Measurements from ENCODE around the gene FABP3.

FABP3 gene

DNA sequence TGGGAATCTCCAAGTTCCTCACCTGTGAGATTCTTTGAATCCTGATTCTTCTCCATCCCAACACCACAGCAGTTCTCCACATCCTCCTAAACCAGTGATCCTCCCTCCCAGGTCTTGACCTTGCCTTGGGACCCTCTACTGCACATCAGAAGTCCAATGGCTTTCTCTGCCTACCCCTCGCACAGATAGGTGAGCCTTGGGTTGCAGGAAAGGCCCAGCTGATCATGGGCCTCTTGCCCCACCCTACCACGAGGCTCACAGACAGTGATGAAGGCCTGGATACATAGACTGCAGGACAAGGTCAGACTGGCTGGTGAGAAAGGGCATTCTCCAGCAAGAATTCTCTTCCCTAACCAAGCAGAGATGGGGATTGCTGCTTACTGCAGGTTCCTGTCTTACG, 825 bp downstream of the FABP3 start:
- DNase-seq (ENCODE audit: low read depth, low spot score): no peak

GRCh38 chr1:31371121-31371959, 1.5 kb downstream of the FABP3 start:
- no peak for DNase-seq (ENCODE audit: low read depth, low spot score)

GRCh38 chr1:31370565-31370964, 2.3 kb downstream of the FABP3 start:
- no peak for DNase-seq (ENCODE audit: low read depth, low spot score)

- no peak for DNase-seq (ENCODE audit: low read depth, low spot score)
Measured at GRCh38 chr1:31370021-31370420, 2.9 kb downstream of the FABP3 start.

GRCh38 chr1:31368611-31369107, 4.2 kb downstream of the FABP3 start:
- no peak for DNase-seq (ENCODE audit: low read depth, low spot score)

- DNase-seq (ENCODE audit: low read depth, low spot score): no peak
Measured at GRCh38 chr1:31366796-31367195, 6.1 kb downstream of the FABP3 start.

GRCh38 chr1:31364561-31365250, 8.2 kb downstream of the FABP3 start:
- DNase-seq (ENCODE audit: low read depth, low spot score): peak; percentile 90

DNA sequence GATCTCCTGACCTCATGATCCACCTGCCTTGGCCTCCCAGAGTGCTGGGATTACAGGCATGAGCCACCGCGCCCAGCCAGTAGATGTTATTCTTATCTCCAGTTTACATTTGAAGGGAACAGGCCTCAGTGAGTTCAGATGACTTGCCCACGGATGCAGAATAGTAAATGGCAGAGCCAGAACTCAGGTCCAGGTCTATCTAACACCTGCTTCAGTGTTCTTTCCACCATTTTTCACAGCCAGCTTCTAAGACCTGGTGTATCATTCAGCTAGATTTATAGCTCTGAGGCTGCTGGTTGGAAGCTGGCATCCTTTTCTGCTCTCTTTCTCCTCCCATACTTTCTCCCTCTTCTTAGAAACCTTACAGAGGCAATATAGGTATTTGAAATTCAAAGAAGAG, 10.8 kb downstream of the FABP3 start:
- no peak for DNase-seq (ENCODE audit: low read depth, low spot score)

DNA sequence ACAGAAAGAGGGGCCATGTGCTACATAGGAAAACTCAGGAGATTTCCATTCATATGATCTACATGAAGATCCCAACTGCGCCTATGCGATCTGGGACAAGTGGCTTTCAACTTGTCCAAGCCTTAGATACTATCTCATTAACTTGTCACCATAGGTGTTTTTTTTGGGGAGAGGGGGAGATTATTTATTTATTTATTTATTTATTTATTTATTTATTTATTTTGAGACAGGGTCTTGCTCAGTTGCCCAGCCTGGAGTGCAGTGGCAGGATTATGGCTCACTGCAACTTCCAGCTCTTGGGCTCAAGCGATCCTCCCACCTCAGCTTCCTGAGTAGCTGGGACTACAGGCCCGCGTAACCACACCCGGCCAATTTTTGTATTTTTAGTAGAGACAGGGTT, 11.3 kb downstream of the FABP3 start:
- no peak for DNase-seq (ENCODE audit: low read depth, low spot score)

GRCh38 chr1:31356427-31356826, 16.4 kb downstream of the FABP3 start:
- no peak for DNase-seq (ENCODE audit: low read depth, low spot score)

DNA sequence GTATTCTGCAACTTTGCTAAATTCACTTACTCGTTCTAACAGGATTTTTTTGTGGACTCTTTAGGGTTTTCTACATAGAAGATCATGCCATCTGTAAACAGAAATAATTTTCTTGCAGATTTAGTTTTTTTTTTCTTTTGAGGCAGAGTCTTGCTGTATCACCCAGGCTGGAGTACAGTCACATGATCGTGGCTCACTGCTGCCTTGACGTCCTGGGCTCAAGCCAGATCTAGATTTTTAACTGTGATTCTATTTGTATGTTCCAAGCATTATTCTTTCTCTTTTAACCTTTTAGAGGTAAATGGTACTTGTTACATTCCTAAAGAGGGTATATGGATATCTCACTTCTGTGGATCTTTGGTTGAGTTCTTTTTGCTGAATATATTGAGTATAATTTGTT, 18.6 kb downstream of the FABP3 start:
- peak; percentile 33 for DNase-seq (ENCODE audit: low read depth, low spot score)

- no peak for DNase-seq (ENCODE audit: low read depth, low spot score)
Measured at GRCh38 chr1:31348449-31348848, 24.4 kb downstream of the FABP3 start.

DNA sequence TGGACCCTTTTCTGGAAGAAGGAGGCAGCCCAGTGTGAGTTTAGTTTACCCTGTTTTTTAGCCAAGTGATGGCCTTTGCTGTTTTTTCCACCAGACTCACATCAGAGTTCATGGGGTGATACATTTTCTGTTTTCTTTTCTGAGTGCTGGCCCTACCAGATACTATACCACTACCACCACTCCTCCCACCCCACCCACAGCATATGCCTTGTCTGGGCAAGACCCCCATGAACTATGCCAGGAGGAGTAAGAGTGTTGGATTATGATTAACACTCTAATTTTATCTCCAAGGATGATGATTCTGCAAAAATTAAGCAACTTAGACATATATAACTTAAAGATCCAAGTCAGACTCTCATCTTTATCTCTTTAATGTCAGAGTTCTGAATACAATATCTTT, 26.1 kb downstream of the FABP3 start:
- DNase-seq (ENCODE audit: low read depth, low spot score): no peak

- no peak for DNase-seq (ENCODE audit: low read depth, low spot score)
Measured at GRCh38 chr1:31345635-31346034, 27.2 kb downstream of the FABP3 start.

DNA sequence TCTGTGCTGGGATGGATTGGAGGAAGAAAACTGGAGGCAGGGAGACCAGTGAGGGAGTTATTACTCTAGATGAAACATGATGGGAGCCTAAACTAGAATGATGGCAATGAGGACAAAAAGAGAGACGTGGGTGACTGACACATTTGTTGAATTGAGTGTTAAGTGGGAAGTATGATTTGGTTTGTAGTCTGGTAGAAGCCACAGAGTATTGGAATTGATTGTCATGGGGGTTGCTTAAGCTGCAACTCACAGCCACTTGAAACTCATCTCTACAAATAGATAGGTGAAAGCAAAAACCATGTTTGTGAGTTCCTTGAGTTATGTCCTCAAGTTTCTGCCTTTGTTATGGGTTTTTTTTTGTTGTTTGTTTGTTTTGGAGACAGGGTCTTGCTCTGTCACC, 28.4 kb downstream of the FABP3 start:
- no peak for DNase-seq (ENCODE audit: low read depth, low spot score)

GRCh38 chr1:31336687-31337467, 36.0 kb downstream of the FABP3 start:
- peak; percentile 7 for DNase-seq (ENCODE audit: low read depth, low spot score)

- DNase-seq (ENCODE audit: low read depth, low spot score): peak; percentile 31
Measured at GRCh38 chr1:31335007-31335406, 37.9 kb downstream of the FABP3 start.

GRCh38 chr1:31327381-31327780, 45.5 kb downstream of the FABP3 start:
- no peak for DNase-seq (ENCODE audit: low read depth, low spot score)

- no peak for DNase-seq (ENCODE audit: low read depth, low spot score)
Measured at GRCh38 chr1:31326461-31326860, 46.4 kb downstream of the FABP3 start.

DNA sequence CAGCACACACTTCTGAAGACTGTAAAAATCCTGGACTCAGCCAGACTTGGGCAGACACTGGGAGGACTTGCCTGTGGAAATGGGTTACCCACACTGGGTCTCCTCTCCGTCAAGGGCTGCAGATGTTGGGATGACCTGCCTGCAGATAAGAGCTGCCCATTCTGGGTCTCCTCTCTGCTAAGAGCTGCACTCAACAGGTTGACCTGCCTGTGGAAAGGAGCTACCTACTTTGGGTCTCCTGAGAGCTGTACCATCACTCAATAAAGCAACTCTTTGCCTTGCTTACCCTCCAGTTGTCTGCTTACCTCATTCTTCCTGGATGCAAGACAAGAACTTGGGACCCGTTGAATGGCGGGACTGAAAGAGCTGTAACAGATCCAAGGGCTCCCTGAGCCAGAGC, 47.9 kb downstream of the FABP3 start:
- no peak for DNase-seq (ENCODE audit: low read depth, low spot score)

- DNase-seq (ENCODE audit: low read depth, low spot score): no peak
Measured at GRCh38 chr1:31324093-31324492, 48.8 kb downstream of the FABP3 start.

DNA sequence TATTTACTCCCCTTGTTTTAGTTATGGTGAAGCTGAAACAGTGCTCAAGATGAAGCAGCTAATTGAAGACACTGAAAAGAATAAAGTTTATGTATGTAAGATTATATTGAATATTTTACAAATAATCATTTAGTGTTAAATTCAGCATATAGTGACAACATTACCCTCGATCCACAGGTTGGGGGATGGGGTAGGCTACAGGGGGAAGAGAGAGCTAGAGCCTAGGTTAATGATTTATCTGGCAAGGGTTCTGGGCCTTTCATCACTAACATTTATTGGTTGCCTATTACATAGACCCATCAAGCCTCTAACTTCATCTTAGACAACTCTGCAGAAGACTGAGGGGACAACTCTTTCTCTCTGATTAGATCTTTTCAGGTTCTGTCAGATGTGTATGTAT, 54.7 kb downstream of the FABP3 start:
- no peak for DNase-seq (ENCODE audit: low read depth, low spot score)

Measured in astrocyte of the hippocampus (primary cell).